Measurements from ENCODE around the gene MIS12.
A peak's percentile ranks its signal among the peaks of the same experiment; 100 is the strongest.

MIS12 gene

DNA sequence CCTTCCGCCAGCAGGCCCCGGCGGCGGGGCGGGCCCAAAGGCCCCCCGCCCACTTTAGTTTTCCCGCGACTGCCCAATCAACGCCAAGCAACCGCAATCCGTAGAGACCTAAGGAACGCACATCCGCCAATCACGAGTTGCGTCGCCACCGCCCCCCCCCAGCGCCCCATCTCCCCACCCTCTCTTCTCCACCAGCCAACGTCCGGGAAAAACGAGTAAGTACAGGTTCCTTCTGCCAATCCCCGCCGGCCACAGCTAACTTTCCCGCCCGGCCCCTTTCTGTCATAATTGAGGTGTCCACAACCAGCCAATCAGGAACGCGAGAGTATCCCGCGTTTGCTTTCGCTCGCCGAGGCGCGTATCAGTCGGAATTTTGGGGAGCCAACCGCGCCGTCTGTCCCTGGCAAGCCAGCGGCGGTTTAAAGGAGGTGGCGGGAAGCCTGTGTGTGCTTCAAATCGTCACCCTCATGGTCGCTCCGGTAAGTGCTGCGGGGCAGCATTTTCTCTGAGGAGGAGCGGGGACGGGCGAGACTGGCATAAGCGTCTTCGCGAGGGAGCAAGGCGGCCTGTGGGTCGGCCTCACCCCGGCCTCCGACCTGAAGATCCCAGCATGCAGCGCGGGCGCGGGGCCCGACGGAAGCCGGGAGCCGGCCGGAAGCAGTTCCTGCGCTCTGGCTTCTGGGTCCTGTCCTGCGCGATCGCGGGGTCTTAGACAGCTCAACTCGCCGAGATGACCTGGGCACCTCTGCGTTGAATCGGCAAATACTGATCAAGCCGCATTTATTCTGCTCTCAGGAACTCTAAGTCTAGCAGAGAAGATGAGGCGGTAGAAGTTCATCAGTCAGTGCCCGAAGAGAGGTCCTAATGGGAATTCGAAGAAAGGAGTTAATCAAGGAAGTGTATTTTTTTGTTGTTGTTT is at the start of gene MIS12:
TSS of gene MIS12 (plus strand) at position 361 of the 919 bp plus-strand sequence. CDS start 2,297 bp downstream, outside the sequence.
- DNase-seq (ENCODE audit: low read depth in 2 of 2): peak; percentile 97 to 98

GRCh38 chr17:5437721-5438317 is 48.5 kb upstream of the MIS12 start:
- no peak for DNase-seq (ENCODE audit: low read depth in 2 of 2)

- DNase-seq (ENCODE audit: low read depth in 2 of 2): peak; percentile 85 to 89
Observed at GRCh38 chr17:5438716-5439445, 47.5 kb upstream of the MIS12 start, which contains the start of gene C1QBP. Gene C1QBP (minus strand): TSS chr17:5439155. CDS start chr17:5439073, 82 bp downstream.

- DNase-seq (ENCODE audit: low read depth in 2 of 2): no peak
Observed at GRCh38 chr17:5439446-5439764, 47.0 kb upstream of the MIS12 start.

- no peak for DNase-seq (ENCODE audit: low read depth in 2 of 2)
Observed at GRCh38 chr17:5443728-5444127, 42.6 kb upstream of the MIS12 start.

DNA sequence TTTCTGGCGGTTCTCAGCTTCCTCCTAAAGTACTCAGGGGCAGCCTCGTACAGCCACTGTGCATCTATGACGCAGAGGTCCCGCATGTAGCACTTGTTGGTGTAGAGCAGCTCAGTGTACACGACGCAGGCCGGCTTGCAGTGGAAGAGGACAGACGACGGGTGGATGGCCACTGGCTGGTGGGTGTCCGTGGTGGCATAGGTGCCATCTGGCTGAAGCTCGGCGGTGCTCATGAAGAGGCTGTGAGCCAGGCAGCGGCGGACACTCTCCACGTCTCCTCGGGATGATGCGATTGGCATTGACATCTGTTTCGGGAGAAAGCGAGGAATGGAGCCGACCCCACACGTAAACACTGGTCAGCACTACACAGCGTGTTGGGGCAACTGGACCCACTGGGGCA is 42.2 kb upstream of the MIS12 start:
- no peak for DNase-seq (ENCODE audit: low read depth in 2 of 2)

GRCh38 chr17:5446786-5447185 is 39.6 kb upstream of the MIS12 start:
- no peak for DNase-seq (ENCODE audit: low read depth in 2 of 2)

DNA sequence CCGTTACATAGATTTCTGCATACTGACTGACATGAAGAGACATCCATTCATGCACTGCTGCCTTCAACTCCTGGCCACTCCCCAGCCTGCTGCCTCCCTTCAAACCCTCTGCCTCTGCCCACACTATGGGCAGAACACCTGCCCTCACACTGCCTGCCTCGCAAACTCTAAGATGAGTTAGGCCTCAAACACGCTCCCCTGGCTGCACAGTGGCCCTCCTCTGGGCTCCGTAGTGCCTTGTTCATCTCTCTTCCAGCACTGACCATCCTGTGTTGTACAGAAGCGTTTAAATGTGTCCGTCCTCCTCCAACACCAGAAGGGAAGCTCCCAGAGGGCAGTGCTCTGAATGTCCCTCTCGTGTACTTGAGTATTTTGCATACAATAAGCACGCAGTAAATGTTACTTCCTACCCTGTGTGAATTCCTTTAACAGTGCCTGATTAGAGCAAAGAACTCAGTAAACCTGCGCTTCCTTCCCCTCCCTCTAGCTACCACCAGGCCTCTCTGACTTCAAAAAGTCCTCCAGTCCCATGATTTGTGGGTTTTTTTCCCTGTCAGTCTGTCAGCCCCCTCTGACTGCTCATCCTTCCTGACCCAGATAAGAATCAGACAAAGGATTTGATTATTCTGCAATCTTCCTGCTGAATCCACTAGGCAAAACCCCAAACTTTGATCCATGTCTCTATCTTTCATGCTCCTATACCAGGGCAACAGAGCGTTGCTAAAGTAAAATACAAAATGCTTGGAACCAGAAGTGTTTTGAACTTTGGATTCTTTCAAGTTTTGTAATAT is 21.5 kb upstream of the MIS12 start:
- DNase-seq (ENCODE audit: low read depth in 2 of 2): no peak

DNA sequence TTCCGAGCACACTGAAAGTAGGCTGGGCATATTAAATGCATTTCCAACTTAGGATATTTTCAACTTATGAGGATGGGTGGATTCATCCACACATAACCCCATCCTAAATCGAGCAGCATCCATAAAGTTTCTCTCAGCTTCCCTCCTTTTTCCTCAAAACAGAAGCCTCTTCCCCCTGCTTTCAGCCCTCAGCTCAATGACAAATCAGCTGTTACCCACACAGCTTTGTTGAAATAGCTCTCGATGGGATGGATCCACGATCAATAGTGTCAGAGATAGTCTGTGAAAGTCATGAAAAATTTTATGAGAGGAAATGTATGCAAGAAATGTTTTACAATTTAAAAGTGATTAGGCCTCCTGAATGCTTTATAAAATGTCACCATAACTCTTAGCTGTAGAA is 20.1 kb upstream of the MIS12 start:
- no peak for DNase-seq (ENCODE audit: low read depth in 2 of 2)

- no peak for DNase-seq (ENCODE audit: low read depth in 2 of 2)
Observed at GRCh38 chr17:5467416-5467815, 18.9 kb upstream of the MIS12 start.

- peak in 1 of 2 donors; percentile 13 for DNase-seq (ENCODE audit: low read depth in 2 of 2)
Observed at GRCh38 chr17:5468075-5468473, 18.3 kb upstream of the MIS12 start.

DNA sequence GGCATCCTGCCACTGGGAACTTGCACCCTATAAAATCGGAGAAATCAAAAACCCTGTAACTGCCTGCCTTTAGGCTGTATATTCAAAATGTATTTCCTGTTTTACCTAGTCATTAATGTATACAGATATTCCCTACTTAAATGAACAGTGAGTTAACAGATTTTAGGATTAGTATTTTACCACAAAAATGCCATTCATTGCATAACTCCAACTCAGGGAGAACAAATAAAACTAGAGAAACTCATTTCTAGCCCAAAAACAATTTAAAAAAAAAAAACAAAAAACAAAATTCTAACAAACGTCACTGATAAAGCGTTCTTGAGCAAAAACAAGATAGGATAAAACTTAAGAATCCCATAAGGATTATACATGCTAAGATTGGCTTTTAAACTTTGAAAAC is 13.9 kb upstream of the MIS12 start:
- no peak for DNase-seq (ENCODE audit: low read depth in 2 of 2)

DNA sequence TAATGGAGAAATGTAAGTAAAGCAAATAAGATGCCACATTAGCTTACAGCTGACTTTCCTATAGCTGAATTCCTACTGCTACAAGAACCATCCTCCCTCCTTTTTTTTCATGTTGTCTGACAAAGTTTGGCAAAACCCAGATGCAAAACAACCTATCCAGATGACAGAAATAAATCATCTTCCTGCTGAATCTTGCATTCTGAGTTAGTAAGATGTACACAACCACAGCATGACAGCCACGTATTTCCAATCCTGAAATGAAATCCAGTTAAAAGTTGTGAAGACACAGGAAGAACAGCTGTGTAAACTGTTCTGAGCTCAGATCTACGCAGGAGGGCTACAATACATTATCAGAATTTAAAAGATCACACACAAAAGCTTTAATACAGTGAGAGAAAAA is 12.5 kb upstream of the MIS12 start:
- no peak for DNase-seq (ENCODE audit: low read depth in 2 of 2)

DNA sequence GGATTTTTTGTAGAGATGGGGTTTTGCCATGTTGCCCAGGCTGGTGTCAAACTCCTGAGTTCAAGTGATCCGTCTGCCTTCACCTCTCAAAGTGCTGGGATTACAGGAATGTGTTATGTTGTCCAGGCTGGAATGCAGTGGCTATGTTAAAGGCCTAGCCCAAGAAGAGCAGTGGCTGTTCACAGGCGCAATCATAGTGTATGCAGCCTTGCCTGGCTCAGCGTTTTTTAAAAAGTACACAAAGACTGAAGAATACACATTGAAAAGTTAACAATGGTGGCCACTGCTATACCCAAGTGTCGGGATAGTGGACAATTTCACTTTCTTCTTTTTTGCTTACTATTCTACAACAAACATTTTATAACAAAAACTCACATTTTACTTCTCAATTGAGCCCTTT is 7.4 kb upstream of the MIS12 start:
- no peak for DNase-seq (ENCODE audit: low read depth in 2 of 2)

DNA sequence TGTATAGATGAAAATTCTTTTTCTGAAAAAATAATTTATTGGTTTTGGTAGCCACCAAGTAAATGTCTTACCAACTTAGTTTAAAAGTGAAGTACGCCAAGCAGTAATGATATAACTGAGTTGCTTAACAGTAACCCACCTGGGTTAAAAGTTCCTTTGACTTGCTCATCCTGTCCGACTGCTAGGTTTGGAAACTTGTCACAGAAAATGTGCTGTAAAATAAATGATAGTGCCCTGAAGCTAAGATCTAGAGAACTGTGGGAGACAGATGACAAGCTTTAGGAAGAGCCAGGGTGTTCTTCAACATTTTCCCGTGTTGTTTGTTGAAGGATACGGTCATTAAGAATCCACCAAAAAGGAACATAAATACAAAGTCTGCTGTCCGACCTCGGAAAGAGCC is 5.4 kb upstream of the MIS12 start:
- no peak for DNase-seq (ENCODE audit: low read depth in 2 of 2)

GRCh38 chr17:5481451-5481850 is 4.9 kb upstream of the MIS12 start:
- no peak for DNase-seq (ENCODE audit: low read depth in 2 of 2)

- DNase-seq (ENCODE audit: low read depth in 2 of 2): no peak
Observed at GRCh38 chr17:5485270-5486205, 828 bp upstream of the MIS12 start, which contains the start of gene DERL2. Gene DERL2 (minus strand): TSS chr17:5486178. CDS start chr17:5486161, 17 bp downstream.

DNA sequence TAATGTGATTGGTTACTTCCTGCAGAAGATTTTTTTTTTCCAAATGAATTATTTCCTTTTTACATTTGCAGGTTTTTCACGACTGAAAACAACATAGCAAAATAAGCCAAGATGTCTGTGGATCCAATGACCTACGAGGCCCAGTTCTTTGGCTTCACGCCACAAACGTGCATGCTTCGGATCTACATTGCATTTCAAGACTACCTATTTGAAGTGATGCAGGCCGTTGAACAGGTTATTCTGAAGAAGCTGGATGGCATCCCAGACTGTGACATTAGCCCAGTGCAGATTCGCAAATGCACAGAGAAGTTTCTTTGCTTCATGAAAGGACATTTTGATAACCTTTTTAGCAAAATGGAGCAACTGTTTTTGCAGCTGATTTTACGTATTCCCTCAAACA is 2.4 kb downstream of the MIS12 start:
- DNase-seq (ENCODE audit: low read depth in 2 of 2): no peak

DNA sequence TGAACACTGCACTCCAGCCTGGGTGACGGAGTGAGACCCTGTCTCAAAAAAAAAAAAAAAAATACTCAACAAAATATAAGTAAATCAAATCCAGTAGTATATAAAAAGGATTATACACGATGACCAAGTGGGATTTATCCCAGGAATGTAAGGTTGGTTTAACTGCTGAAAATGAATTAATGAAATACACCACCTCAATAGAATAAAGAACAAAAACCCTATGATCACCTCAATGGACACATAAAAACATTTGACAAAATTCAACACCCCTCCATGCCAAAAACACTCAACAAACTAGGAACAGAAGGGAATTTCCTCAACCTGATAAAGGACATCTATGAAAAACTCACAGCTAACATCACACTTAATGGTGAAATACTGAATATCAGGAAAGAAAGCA is 6.6 kb downstream of the MIS12 start:
- no peak for DNase-seq (ENCODE audit: low read depth in 2 of 2)

GRCh38 chr17:5499476-5500231 is 13.3 kb downstream of the MIS12 start:
- no peak for DNase-seq (ENCODE audit: low read depth in 2 of 2)

Measured in stimulated activated CD4-positive, alpha-beta T cell treated with anti-CD3 and anti-CD28 coated beads, Interleukin-15, amount 100 ng/mL, for 48 hours (primary cell).